ENCODE measurements around the gene PLAU.

Gene PLAU

DNA sequence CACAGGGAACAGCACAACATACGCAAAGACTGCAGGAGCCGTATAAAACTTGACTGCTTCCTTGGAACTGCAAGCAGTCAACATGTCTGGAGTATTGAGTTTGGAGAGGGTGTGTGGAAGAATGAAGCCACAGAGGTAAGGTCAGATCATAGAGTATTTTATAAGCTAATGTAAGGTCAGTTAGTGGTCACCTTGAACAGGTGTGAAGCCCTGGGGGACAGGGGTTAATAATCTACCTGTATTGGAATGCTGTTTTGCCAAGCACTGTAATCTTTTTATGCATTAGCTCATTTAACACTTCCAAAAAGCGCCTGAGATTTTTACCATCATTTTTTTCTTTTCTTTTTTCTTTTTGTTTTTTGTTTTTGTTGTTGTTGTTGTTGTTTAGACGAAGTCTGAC is 23.1 kb downstream of the PLAU start:
- DNase-seq (ENCODE audit: low spot score), result no peak
- no peak overlapping the region for H3K4me3 ChIP-seq
- no peak overlapping the region for H3K27ac ChIP-seq
- TF ChIP-seq, protein P1, sequence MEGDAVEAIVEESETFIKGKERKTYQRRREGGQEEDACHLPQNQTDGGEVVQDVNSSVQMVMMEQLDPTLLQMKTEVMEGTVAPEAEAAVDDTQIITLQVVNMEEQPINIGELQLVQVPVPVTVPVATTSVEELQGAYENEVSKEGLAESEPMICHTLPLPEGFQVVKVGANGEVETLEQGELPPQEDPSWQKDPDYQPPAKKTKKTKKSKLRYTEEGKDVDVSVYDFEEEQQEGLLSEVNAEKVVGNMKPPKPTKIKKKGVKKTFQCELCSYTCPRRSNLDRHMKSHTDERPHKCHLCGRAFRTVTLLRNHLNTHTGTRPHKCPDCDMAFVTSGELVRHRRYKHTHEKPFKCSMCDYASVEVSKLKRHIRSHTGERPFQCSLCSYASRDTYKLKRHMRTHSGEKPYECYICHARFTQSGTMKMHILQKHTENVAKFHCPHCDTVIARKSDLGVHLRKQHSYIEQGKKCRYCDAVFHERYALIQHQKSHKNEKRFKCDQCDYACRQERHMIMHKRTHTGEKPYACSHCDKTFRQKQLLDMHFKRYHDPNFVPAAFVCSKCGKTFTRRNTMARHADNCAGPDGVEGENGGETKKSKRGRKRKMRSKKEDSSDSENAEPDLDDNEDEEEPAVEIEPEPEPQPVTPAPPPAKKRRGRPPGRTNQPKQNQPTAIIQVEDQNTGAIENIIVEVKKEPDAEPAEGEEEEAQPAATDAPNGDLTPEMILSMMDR (IDR thresholded peaks at IDR 0.05), result no peak

DNA sequence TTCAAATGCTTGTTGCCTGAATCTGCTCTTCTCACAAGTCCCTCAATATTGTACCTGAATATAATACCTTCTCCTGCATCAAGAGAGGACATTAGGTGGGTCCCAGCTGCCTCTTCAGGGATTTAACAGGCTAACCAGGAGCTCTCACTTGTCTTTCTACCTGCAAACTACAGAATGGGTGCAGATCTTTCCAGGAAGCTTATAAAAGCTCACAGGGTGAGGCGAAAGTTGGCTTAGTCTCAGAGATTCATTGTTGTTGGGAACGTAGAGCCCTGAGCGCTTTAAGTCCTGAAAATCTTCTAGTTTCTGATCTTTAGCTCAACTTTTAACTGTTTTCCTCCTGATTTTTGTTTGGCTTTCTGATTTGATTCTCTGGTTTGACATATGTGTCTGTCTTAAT is 25.0 kb downstream of the PLAU start:
- TF ChIP-seq, protein P1 (IDR thresholded peaks at IDR 0.05), result no peak
- Histone ChIP-seq H3K4me3 (no peak overlapping the region), H3K27ac (no peak overlapping the region)
- no peak for DNase-seq (ENCODE audit: low spot score)

DNA sequence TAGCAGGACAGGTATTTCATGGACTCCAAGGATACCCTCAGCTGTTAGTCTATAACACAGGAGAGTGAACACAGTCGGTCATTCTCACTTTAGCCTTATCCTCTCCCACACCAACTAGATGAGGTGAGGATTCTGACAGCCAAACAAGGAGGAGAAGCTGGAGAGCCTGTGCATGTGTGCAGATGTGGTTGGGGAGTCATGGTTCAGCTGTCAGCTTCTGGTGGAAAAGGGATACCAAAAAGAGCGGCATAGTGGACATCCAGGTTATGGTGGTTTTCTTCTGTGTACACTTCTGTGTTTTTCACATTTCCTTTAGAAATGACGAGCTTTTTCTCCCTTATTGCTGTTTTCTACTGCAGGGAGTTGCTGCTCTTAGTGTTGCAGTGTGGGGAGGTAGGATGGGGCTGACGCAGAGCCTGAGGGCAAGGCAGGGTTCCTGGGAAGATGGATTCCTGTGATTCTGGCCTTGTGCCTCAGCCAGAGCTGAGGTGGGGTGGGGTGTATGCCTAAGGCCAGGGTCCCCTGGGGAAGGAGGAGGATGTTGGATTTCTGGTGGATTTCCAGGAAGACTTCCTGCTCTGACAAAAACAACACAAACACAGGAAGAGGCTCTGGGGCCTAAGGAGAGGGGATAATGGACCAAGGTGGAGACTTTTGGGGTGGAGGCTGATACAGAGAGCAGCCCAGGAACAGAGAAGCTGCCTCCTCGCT is 26.6 kb downstream of the PLAU start:
- TF ChIP-seq, protein P1 (IDR thresholded peaks at IDR 0.05), result no peak
- Histone ChIP-seq H3K4me3 (no peak overlapping the region), H3K27ac (peak overlapping the region; percentile 20 to 31)
- no peak for DNase-seq (ENCODE audit: low spot score)

DNA sequence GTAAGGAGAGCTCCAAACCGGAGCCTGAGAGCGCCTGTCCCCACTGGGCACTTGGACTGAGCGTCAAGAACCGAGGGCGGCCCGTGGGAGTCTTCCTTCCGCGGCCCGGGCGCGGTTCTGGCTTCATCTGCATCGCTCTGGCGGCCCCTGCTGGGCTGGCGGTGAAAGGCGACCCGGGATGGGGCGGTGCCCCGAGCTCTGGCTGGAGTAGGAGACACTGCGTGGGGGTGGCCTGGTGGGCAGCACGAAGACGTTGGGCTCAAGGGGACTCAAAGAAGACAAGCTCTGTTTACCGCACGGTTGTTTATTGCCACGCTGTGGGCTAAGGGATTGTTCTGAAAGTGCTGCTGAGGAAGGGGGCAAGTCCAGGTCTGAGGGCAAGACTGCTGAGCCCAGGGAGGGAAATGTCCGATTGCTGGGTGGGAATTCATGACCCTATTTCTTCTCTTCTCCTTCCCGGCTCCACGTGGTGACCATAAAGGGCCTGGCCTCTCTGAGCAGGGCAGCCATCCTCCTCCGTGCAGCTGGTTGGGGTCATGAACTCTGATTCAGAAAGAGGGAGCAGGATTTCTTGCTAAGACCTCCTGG is 29.8 kb downstream of the PLAU start:
- peak overlapping the region; percentile 61 to 76 for H3K27ac ChIP-seq
- TF ChIP-seq, protein P1 (IDR thresholded peaks at IDR 0.05), result peak; percentile 96
- DNase-seq (ENCODE audit: low spot score), result peak; percentile 88
- H3K4me3 ChIP-seq, result peak overlapping the region; percentile 53

DNA sequence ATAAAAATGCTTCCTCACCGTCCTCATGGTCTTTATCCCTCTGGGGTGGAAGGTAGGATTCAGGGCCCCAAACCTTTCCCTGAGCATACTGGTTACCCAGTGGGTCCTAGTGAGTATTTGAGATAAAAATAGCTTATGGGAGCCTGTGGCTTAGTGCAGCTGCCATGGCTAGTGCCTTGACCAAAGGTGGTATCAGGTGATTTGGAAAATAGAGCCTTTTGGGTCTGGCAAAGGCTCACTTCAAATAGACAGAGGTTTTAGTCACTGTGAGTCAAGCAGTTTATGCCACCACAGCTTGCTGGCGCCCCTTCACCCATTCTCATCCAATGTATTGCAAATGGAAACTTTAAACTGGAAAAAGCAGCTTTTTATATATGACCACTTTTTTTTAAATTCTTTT is 30.4 kb downstream of the PLAU start:
- no peak overlapping the region for H3K4me3 ChIP-seq
- no peak for DNase-seq (ENCODE audit: low spot score)
- TF ChIP-seq, protein P1 (IDR thresholded peaks at IDR 0.05), result no peak
- peak overlapping the region; percentile 61 to 76 for H3K27ac ChIP-seq

DNA sequence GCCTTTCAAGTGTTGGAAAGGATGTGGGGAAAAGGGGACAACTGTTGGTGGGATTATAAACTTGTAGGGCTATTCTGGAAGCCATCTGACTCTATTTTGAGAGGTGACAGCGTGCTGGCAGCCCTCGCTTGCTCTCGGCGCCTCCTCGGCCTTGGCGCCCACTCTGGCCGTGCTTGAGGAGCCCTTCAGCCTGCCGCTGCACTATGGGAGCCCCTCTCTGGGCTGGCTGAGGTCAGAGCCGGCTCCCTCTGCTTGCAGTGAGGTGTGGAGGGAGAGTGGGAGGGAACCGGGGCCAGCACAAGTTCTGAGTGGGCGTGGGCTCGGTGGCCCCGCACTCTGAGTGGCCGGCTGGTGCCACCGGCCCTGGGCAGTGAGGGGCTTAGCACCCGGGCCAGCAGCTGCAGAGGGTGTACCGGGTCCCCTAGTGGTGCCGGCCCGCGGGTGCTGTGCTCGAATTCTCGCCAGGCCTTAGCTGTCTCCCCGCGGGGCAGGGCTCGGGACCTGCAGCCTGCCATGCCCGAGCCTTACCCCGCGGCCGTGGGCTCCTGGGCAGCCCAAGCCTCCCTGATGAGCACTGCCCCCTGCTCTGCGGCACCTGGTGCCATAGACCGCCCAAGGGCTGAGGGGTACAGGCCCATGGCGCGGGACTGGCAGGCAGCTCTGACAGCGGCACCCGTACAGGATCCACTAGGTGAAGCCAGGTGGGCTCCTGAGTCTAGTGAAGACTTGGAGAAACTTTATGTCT is 33.6 kb downstream of the PLAU start:
- TF ChIP-seq, protein P1 (IDR thresholded peaks at IDR 0.05), result no peak

More for the DNA sequence above, 33.6 kb downstream of the PLAU start:
- Histone ChIP-seq H3K4me3 (no peak overlapping the region), H3K27ac (no peak overlapping the region)
- DNase-seq (ENCODE audit: low spot score), result no peak

Measured in coronary artery (tissue), 2 donors.